LoVo (cell line): ENCODE results near the gene CP.

Experiments
- DNase-seq: peaks from one replicate; pipeline ENCODE4 v3.0.0-alpha.2; 2016; ENCODE audit warnings: low spot score

Gene CP

DNA sequence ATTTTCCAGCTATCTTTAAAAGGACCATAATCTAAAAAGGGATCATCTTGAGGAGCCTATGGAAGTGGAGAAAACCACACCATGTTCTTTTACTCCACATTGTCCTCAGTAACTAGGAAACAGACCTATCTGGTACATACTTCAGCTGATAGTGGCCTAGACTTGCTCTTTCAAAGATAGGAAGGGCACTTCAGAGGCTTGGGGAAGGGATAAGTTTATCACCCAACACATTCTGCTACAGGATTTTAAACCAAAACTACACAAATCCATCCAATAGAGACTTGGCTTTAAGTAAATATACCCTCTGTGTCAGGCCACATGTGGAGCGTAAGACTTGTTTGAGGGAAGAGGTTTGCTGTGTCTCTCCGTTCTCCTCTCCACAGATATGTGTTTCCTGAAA, 35.4 kb downstream of the CP start:
- no peak for DNase-seq

- no peak for DNase-seq
These were observed 40.4 kb downstream of the CP start for GRCh38 chr3:149181182-149181581.

DNA sequence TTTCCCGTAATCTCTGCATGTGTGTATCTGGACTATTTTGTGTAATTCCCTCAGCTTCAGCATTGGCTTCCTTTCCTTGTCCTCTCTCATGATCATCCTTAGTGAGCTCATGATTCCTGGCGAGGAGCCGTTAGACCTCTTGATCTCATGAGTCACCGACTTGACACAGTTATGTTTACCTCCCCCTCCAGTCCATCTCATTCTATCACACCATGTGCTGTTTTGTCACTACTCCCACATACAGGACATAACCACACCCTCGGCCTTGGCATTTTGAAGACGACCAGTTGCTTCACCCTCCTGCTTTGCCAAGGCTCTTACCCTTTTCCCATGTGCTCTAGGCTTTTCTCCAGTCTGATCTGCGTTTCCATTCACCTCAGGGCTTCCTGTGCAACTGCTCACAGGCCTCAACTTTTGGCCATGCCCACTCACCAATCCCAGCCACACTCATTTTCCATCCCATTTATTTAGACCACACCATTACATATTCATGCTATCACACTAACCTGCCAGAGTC, 41.5 kb downstream of the CP start:
- DNase-seq: peak; percentile 68

- no peak for DNase-seq
These were observed 42.4 kb downstream of the CP start for GRCh38 chr3:149179220-149179619.

GRCh38 chr3:149177122-149177521, 44.5 kb downstream of the CP start:
- DNase-seq: no peak

DNA sequence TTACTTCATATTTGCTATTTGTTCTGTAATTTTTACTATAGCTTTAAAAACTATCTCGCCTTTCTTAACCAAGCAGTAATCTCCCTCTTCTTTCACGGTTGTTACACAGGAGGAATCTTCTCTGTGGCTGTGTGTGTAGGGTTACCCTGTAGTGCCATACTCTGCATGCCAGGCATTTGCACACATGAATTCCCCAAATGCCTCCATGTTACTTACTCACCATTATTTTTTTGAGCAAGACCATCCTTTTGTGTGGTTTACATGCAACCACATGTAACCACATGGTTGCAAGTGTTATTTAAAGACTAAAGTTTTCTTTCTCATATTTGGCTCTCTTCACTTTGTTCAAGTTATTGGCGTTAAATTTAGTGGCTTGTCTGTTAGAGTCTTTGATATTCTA, 46.7 kb downstream of the CP start:
- no peak for DNase-seq

GRCh38 chr3:149170672-149171071, 51.0 kb downstream of the CP start:
- DNase-seq: no peak

DNA sequence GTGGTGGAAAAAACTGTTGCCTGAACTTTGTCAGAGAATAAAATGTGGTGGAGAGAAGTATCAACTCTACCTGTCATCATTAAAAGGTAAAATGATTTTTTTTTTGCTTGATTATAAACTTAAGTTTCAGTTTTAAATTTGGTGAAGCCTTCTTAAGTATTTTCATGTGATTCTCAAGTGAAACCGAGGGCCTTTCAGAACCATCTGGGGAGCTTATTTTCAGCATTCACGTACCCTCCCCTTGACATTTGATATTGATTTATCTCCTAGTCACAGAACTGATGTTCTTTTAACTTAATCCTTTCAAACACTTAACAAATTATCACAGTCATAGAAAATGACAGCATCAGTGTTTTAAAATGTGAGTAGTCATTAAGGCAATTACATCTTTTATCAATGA, 53.7 kb downstream of the CP start:
- DNase-seq: no peak

- no peak for DNase-seq
These were observed 58.6 kb downstream of the CP start for GRCh38 chr3:149163066-149163465.

- DNase-seq: no peak
These were observed 59.6 kb downstream of the CP start for GRCh38 chr3:149162007-149162406.

DNA sequence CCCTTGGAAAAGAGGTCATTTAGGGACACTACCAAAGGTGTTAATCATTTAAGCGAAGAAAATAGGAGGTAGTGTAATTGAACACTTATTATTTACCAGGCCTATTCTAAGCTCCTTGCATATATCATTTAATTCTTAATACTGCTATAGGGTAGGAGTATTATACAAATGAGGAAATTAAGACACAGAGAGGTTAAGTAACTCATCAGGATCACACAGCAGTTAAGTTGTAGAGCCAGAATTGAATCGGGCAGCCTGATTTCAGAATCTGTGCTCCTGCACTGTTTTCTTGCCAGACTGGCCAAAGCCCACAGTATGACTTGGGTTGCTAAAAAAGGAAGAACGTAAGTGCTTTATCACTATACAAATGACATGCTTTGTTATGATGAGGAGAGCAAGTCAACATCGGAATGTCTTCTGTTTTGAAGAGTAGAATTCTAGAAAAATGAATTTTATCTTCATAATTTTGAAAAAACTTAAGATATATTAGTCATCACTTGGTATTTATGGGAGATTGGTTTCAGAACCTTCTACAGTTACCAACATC, 60.8 kb downstream of the CP start:
- no peak for DNase-seq

DNA sequence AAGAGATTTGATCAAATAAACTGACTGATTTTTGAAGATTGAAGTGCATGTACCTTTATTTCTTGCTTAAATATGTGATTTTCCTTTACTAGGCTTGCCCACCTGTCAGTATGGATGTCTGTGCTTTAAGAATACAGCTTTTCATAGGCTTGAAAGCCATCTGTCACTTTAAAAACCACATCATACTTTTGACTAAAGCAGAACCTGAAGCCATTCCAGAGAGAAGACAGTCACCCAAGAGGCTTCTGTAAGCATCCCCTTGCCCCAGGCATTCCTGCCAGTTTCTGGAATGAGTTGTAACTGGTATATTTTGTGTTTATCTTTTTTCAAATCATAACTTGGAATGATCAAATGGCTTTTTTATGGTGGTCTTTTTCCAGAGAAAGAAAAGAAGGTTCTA, 68.2 kb downstream of the CP start:
- no peak for DNase-seq

DNA sequence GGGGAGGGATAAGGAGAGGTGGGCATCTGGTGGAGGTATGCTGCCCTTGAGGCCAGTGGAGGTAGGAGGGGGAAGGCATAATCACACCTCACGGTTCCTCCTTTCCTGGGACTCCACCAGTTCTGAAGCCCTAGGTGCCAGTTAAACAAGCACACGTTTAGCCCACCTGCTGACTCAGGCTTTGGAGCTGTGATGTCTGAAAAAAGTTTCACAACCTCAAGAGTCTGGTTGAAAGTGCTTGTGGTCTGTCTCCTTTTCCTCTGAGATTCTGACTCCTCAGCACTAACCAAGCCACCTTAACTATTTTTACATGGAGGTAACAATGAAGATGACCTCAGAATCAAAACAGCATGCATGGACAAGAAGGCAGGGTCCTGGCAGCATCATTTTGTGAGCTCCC, 69.2 kb downstream of the CP start:
- no peak for DNase-seq

DNA sequence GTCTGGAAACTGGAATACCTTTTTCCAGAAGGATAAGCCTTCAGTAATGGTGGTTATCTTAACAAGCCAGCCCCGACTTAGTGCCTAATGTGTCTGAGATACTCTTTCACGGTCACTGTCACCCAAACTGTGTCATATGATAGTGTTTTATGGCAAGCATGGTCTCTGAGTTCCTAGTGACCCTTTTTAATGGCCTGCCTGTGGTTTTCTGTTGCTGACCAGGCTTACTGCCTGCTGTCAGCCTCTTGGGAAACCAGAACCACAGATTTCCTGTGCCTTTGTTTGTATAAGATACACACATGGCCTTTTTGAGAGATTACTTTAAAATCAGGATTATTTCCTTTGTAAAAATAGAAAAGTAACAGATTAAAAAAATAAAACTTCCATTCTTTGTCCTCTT, 69.8 kb downstream of the CP start:
- no peak for DNase-seq

DNA sequence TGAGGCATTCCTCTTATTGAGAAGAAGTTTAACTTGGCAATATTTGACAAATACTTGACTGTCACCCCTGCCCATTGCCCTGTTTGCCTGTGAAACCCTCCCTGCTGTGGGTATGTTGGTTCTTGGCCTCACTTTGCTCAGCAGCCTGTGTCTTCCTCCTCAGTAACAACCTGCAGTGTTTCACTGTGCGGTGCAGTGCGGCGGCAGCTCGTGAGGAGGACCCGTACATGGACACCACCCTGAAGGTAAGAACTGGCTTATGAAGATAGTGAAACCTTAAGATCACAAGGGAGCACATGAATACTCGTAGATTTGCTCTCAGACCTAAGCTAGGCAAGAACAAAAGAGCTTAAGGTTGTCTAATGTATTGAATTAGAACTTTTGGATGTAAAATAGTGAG, 71.2 kb downstream of the CP start:
- no peak for DNase-seq

GRCh38 chr3:149145974-149146373, 75.7 kb downstream of the CP start:
- DNase-seq: no peak

GRCh38 chr3:149145356-149145755, 76.3 kb downstream of the CP start:
- DNase-seq: no peak

- DNase-seq: no peak
These were observed 78.9 kb downstream of the CP start for GRCh38 chr3:149142682-149143081.

GRCh38 chr3:149134575-149134974, 87.1 kb downstream of the CP start:
- peak; percentile 37 for DNase-seq

- DNase-seq: no peak
These were observed 90.0 kb downstream of the CP start for GRCh38 chr3:149131589-149131988.

- peak; percentile 93 for DNase-seq
These were observed 92.1 kb downstream of the CP start, which contains the start of gene HPS3 for GRCh38 chr3:149129326-149130205. Gene HPS3, plus strand, starts transcription at chr3:149129638. Its CDS starts 86 bp downstream, at chr3:149129724.

DNA sequence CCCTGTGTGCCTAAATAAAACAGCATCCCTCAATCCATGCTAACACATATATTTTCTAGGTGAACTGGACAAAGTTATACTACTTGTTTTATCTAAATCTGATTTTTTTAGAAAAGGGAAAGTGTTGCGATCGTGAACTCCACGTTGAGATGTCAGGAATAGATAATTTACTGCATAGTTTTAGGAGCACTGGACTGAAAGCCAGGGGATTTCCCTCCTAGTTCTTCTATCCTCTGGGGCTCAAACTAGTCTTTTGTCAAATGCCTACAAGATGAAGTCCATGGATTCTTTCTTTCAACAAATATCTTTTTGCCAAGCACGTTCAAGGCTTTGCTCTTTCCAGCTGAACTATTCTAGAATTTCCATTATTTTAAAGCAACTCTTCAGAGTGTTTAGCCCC, 92.8 kb downstream of the CP start:
- DNase-seq: no peak

DNA sequence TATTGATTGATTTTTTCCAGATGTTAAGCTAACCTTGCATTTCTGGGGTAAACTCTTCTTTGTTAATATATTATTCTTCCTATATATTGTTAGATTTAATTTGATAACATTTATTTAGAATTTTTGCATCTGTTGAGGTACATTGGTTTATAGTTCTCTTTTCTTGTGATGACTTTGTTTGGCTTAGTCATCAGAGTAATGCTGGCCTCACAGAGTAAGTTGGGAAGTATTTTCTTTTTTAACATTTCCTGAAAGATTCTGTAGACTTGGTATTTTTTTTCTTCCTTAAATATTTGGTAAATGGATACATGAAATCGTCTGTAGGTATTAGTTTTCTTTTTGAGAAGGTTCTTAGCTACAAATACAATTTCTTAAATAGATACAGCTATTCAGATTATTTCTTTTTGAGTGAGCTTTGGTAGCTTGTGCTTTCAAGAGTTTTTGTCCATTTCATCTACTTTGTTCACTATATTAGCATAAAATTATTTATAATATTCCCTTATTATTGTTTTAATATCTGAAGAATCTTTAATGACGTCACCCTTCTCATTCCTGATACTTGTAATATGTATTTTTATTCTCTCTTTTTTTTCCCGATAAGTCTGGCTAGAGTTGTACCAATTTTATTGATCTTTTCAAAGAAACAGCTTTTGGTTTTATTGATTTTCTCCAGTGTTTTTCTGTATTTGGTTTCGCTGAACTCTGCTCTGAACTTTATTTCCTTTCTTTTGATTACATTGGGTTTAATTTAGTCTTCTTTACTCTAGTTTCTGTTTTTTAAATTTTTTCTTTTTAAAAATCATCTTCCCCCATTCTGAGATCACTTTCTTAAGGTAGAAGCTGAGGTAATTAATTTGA, 98.7 kb downstream of the CP start:
- DNase-seq: no peak
